MCF 10A (cell line): Measurements from ENCODE around the gene NKAIN4. TPM values are rescaled to one million over a fixed set of nuclear protein-coding genes. Genes with fewer than 3 reads are reported as not detected.

Experiments
- BruUV-seq: library from RNA; stranded (reverse); fragments of 400-500 nt; replicated peaks from 2 replicates; lab custom pipeline; 2021; lab: Mats Ljungman, UMichigan
- CTCF ChIA-PET: fragments of 300-600 bp; sonication (Branson Sonifier 250); formaldehyde crosslinking; extraction: SDS; loops from one replicate; lab custom pipeline; 2021; ENCODE audit warnings: antibody characterized with exemption, inconsistent platforms; lab: Yijun Ruan, JAX
- POLR2A ChIA-PET: fragments of 300-600, 350-650 bp; sonication (Branson Sonifier 250); formaldehyde crosslinking; extraction: SDS; loops from one replicate; lab custom pipeline; 2020; ENCODE audit warnings: antibody characterized with exemption, inconsistent platforms; lab: Yijun Ruan, JAX
- DNase-seq: peaks from one replicate; pipeline ENCODE4 v3.0.0-alpha.2; 2018; ENCODE audit not compliant: unreplicated experiment
- H3K27ac Mint-ChIP-seq: one replicate; pipeline ENCODE4 v1.8.0; 2022; ENCODE audit warnings: mild to moderate bottlenecking, low read depth, mixed read lengths; ENCODE audit not compliant: unreplicated experiment
- H3K27me3 Mint-ChIP-seq: one replicate; pipeline ENCODE4 v1.8.0; 2022; ENCODE audit warnings: mixed read lengths; ENCODE audit not compliant: insufficient read depth, unreplicated experiment
- H3K36me3 Mint-ChIP-seq: one replicate; pipeline ENCODE4 v1.8.0; 2022; ENCODE audit warnings: mild to moderate bottlenecking, moderate library complexity, mixed read lengths; ENCODE audit not compliant: insufficient read depth, unreplicated experiment
- H3K4me1 Mint-ChIP-seq: one replicate; pipeline ENCODE4 v1.8.0; 2022; ENCODE audit warnings: mixed read lengths; ENCODE audit not compliant: insufficient read depth, unreplicated experiment
- H3K4me3 Mint-ChIP-seq: one replicate; pipeline ENCODE4 v1.8.0; 2022; ENCODE audit warnings: mild to moderate bottlenecking, moderate library complexity, mixed read lengths; ENCODE audit not compliant: unreplicated experiment
- H3K9me3 Mint-ChIP-seq: one replicate; pipeline ENCODE4 v1.8.0; 2022; ENCODE audit warnings: mixed read lengths; ENCODE audit not compliant: unreplicated experiment
- CTCF ChIP-seq: fragments of 200-600 bp; IDR thresholded peaks from one replicate; pipeline ENCODE4 v1.8.0; 2022; ENCODE audit warnings: antibody characterized with exemption, mild to moderate bottlenecking; ENCODE audit not compliant: unreplicated experiment
- intact Hi-C: fragments of 100-400 bp; cut with micrococcal nuclease; formaldehyde crosslinking; loops from 2 replicates; pipeline ENCODE4 v1.14.1; 2022
- total RNA-seq: library from RNA; stranded (reverse); gene quantifications from 2 replicates; pipeline ENCODE4 v1.2.3, GENCODE V29; 2022

The NKAIN4 gene
- total RNA-seq, 1 experiment from 2014 or later: not detected

GRCh38 chr20:63285636-63286615 is 31.7 kb upstream of the NKAIN4 start:
- Mint-ChIP-seq H3K9me3 (no peaks in the 10 kb centered on the region), H3K4me1 (no peaks in the 10 kb centered on the region), H3K4me3 (no peak overlapping the region), H3K27me3 (no peaks in the 10 kb centered on the region), H3K27ac (no peak overlapping the region), H3K36me3 (peaks cover 38% of the 10 kb centered on the region)
- intact Hi-C loops: no loop called here
- no peak for DNase-seq
- no peak for TF ChIP-seq CTCF
- ChIA-PET CTCF (interaction anchor here (0.5 to 1.5 kb wide), 4 partner anchors 9 to 1307 kb away, joined by 3 read pairs; no protein-coding TSS in a partner anchor), POLR2A (interaction anchor here (0.6 kb wide), 1 partner anchor 70 kb away, joined by 3 read pairs; the partner anchor contains the start of gene YTHDF1)
- no TSS peak for BruUV-seq

GRCh38 chr20:63284981-63285524 is 30.8 kb upstream of the NKAIN4 start:
- TF ChIP-seq CTCF: no peak
- intact Hi-C loops: no loop called here
- no peak overlapping the region for H3K27ac Mint-ChIP-seq
- H3K4me1 Mint-ChIP-seq: no peaks in the 10 kb centered on the region
- ChIA-PET POLR2A (interaction anchor here (0.8 kb wide), 1 partner anchor 12 kb away, joined by 4 read pairs; the partner anchor contains the start of gene ARFGAP1), CTCF (interaction anchor here (0.6 to 1.5 kb wide), 3 partner anchors 10 to 1306 kb away, joined by 3 read pairs; no protein-coding TSS in a partner anchor)
- no peak overlapping the region for H3K4me3 Mint-ChIP-seq
- DNase-seq: no peak
- H3K36me3 Mint-ChIP-seq: peaks cover 38% of the 10 kb centered on the region
- H3K27me3 Mint-ChIP-seq: no peaks in the 10 kb centered on the region
- no TSS peak for BruUV-seq
- H3K9me3 Mint-ChIP-seq: no peaks in the 10 kb centered on the region

GRCh38 chr20:63284544-63284949 is 30.3 kb upstream of the NKAIN4 start:
- H3K9me3 Mint-ChIP-seq: no peaks in the 10 kb centered on the region
- no peaks in the 10 kb centered on the region for H3K4me1 Mint-ChIP-seq
- no peak overlapping the region for H3K4me3 Mint-ChIP-seq
- POLR2A ChIA-PET: interaction anchor here (0.8 kb wide), 1 partner anchor 12 kb away, joined by 4 read pairs; the partner anchor contains the start of gene ARFGAP1
- no peaks in the 10 kb centered on the region for H3K27me3 Mint-ChIP-seq
- CTCF ChIA-PET: interaction anchor here (0.6 to 1.5 kb wide), 2 partner anchors 10 to 214 kb away, joined by 3 read pairs; no protein-coding TSS in a partner anchor
- no peak overlapping the region for H3K27ac Mint-ChIP-seq
- intact Hi-C loops: no loop called here
- no TSS peak for BruUV-seq
- no peak for TF ChIP-seq CTCF
- H3K36me3 Mint-ChIP-seq: peaks cover 34% of the 10 kb centered on the region
- DNase-seq: no peak

- no TSS peak for BruUV-seq
- CTCF ChIA-PET: interaction anchor here (1.5 kb wide), 1 partner anchor 11 kb away, joined by 3 read pairs; no protein-coding TSS in a partner anchor
- H3K27me3 Mint-ChIP-seq: no peaks in the 10 kb centered on the region
- no peaks in the 10 kb centered on the region for H3K4me1 Mint-ChIP-seq
- H3K27ac Mint-ChIP-seq: no peak overlapping the region
- peaks cover 33% of the 10 kb centered on the region for H3K36me3 Mint-ChIP-seq
- POLR2A ChIA-PET: interaction anchor here (0.8 kb wide), 1 partner anchor 11 kb away, joined by 4 read pairs; the partner anchor contains the start of gene ARFGAP1
- H3K9me3 Mint-ChIP-seq: no peaks in the 10 kb centered on the region
- intact Hi-C loops: no loop called here
- no peak overlapping the region for H3K4me3 Mint-ChIP-seq
- TF ChIP-seq CTCF: no peak
- no peak for DNase-seq
Measured at GRCh38 chr20:63284083-63284440, 29.8 kb upstream of the NKAIN4 start.
